ENCODE data around the gene AFF3.

DNA sequence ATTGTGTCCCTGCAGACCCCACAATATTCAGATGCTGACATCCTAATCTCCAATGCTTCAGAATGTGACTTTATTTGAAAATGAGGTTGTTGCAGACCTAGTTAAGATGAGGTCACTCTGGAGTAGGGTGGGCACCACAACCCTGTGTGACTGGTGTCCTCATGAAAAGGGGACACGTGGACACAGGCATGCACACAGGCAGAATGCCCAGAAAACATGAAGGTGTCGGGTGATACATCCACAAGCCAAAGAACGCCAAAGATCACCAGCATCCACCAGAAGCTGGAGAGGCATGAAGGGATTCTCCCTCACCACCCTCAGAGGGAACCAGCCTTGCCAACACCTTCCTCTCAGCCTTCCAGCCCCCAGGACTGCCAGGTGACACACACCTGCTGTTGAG lies 69.3 kb downstream of the AFF3 start:
- TF ChIP-seq, protein P1, sequence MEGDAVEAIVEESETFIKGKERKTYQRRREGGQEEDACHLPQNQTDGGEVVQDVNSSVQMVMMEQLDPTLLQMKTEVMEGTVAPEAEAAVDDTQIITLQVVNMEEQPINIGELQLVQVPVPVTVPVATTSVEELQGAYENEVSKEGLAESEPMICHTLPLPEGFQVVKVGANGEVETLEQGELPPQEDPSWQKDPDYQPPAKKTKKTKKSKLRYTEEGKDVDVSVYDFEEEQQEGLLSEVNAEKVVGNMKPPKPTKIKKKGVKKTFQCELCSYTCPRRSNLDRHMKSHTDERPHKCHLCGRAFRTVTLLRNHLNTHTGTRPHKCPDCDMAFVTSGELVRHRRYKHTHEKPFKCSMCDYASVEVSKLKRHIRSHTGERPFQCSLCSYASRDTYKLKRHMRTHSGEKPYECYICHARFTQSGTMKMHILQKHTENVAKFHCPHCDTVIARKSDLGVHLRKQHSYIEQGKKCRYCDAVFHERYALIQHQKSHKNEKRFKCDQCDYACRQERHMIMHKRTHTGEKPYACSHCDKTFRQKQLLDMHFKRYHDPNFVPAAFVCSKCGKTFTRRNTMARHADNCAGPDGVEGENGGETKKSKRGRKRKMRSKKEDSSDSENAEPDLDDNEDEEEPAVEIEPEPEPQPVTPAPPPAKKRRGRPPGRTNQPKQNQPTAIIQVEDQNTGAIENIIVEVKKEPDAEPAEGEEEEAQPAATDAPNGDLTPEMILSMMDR (IDR thresholded peaks at IDR 0.05 in 2 of 3, conservative IDR thresholded peaks at IDR 0.05 in 1 of 3; ENCODE audit: control insufficient read depth in 2 of 3, extremely low read depth in 1 of 3, insufficient read depth in 1 of 3, low read depth in 3 of 3, low read length in 3 of 3), result no peak
- TF ChIP-seq, protein P2, sequence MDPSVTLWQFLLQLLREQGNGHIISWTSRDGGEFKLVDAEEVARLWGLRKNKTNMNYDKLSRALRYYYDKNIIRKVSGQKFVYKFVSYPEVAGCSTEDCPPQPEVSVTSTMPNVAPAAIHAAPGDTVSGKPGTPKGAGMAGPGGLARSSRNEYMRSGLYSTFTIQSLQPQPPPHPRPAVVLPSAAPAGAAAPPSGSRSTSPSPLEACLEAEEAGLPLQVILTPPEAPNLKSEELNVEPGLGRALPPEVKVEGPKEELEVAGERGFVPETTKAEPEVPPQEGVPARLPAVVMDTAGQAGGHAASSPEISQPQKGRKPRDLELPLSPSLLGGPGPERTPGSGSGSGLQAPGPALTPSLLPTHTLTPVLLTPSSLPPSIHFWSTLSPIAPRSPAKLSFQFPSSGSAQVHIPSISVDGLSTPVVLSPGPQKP (IDR thresholded peaks at IDR 0.05; ENCODE audit: low read depth, low read length), result no peak
- TF ChIP-seq POLR2A (IDR thresholded peaks at IDR 0.05; ENCODE audit: low read depth, low read length) (no peak), SREBF1 (IDR thresholded peaks at IDR 0.05; ENCODE audit: low read length) (no peak), ZNF207 (IDR thresholded peaks at IDR 0.05; ENCODE audit: borderline replicate concordance) (no peak), TCF3 (IDR thresholded peaks at IDR 0.05; ENCODE audit: borderline replicate concordance, insufficient read depth, low read depth, low read length) (no peak), MEF2B (IDR thresholded peaks at IDR 0.05; ENCODE audit: partially characterized antibody, poor library complexity, severe bottlenecking) (no peak), SMC3 (IDR thresholded peaks at IDR 0.05; ENCODE audit: borderline replicate concordance, low read length) (no peak), NRF1 (conservative IDR thresholded peaks at IDR 0.05; ENCODE audit: low read depth, low read length) (no peak)
- TF ChIP-seq, protein P3, sequence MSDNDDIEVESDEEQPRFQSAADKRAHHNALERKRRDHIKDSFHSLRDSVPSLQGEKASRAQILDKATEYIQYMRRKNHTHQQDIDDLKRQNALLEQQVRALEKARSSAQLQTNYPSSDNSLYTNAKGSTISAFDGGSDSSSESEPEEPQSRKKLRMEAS (IDR thresholded peaks at IDR 0.05; ENCODE audit: low read depth, low read length), result no peak
- TF ChIP-seq, protein P4, sequence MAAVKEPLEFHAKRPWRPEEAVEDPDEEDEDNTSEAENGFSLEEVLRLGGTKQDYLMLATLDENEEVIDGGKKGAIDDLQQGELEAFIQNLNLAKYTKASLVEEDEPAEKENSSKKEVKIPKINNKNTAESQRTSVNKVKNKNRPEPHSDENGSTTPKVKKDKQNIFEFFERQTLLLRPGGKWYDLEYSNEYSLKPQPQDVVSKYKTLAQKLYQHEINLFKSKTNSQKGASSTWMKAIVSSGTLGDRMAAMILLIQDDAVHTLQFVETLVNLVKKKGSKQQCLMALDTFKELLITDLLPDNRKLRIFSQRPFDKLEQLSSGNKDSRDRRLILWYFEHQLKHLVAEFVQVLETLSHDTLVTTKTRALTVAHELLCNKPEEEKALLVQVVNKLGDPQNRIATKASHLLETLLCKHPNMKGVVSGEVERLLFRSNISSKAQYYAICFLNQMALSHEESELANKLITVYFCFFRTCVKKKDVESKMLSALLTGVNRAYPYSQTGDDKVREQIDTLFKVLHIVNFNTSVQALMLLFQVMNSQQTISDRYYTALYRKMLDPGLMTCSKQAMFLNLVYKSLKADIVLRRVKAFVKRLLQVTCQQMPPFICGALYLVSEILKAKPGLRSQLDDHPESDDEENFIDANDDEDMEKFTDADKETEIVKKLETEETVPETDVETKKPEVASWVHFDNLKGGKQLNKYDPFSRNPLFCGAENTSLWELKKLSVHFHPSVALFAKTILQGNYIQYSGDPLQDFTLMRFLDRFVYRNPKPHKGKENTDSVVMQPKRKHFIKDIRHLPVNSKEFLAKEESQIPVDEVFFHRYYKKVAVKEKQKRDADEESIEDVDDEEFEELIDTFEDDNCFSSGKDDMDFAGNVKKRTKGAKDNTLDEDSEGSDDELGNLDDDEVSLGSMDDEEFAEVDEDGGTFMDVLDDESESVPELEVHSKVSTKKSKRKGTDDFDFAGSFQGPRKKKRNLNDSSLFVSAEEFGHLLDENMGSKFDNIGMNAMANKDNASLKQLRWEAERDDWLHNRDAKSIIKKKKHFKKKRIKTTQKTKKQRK (IDR thresholded peaks at IDR 0.05; ENCODE audit: low read depth, low read length), result no peak

All from GM12878 (cell line).